ENCODE measurements around the gene RAD51B.

DNA sequence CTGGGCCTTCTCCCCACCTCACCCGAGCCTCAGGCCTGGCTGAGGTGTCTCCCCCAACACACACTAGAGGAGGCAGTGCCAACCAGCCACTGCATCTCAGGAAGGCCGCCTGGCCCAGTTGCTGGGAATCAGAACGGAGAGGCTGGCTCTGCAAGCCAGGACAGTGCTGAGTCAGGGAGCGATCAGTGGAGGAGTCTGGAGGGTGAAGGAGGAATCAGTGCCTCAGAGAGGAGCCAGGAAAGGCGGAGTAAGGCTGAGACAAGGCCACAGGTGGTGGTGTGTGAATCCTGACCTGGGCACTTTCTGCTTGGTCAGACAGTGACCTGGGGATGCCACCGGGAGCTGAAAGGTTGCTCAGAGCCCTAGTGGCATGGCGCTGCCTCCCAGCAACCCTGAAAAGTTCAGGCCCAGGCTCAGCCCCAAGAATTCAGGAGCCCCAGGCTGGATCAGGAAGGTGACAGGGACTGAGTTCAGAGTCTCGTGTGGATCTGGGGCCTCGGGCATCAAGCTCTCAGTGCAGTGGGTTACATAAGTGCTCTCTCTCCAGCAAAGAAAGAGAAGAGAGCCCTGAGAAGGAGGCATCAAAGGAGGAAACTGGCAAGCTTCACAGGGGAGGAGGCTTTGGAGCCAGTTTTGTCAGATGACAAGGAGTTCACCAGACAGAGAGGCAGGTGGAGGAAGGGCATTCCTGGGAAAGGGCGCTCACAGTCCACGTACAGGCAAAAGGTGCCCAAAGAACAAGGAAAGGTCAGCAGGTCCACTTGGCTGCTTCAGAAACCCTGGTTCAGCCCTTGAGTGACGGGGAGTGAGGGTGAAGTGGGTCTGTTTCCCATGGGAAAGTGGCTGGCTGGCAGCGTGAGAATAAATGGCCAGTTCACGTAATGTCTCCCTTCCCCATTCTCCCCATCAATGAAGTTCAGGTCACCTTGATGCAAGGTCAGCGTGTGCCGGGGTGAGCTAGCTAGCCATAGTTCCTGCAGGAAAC lies 885.4 kb downstream of the RAD51B start:
- TF ChIP-seq, protein P1, sequence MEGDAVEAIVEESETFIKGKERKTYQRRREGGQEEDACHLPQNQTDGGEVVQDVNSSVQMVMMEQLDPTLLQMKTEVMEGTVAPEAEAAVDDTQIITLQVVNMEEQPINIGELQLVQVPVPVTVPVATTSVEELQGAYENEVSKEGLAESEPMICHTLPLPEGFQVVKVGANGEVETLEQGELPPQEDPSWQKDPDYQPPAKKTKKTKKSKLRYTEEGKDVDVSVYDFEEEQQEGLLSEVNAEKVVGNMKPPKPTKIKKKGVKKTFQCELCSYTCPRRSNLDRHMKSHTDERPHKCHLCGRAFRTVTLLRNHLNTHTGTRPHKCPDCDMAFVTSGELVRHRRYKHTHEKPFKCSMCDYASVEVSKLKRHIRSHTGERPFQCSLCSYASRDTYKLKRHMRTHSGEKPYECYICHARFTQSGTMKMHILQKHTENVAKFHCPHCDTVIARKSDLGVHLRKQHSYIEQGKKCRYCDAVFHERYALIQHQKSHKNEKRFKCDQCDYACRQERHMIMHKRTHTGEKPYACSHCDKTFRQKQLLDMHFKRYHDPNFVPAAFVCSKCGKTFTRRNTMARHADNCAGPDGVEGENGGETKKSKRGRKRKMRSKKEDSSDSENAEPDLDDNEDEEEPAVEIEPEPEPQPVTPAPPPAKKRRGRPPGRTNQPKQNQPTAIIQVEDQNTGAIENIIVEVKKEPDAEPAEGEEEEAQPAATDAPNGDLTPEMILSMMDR (IDR thresholded peaks at IDR 0.05) = no peak
- TF ChIP-seq, protein P2, sequence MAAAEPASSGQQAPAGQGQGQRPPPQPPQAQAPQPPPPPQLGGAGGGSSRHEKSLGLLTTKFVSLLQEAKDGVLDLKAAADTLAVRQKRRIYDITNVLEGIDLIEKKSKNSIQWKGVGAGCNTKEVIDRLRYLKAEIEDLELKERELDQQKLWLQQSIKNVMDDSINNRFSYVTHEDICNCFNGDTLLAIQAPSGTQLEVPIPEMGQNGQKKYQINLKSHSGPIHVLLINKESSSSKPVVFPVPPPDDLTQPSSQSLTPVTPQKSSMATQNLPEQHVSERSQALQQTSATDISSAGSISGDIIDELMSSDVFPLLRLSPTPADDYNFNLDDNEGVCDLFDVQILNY (CRISPR knock-in tag; IDR thresholded peaks at IDR 0.05) = no peak
- TF ChIP-seq CREB1 (CRISPR knock-in tag; IDR thresholded peaks at IDR 0.05) (no peak), FOXJ3 (CRISPR knock-in tag; IDR thresholded peaks at IDR 0.05; ENCODE audit: borderline replicate concordance) (no peak), NR1H2 (CRISPR knock-in tag; IDR thresholded peaks at IDR 0.05) (no peak), NFYB (CRISPR knock-in tag; conservative IDR thresholded peaks at IDR 0.05; ENCODE audit: low read depth) (no peak), RELA (CRISPR knock-in tag; IDR thresholded peaks at IDR 0.05; ENCODE audit: borderline replicate concordance) (no peak), ATF1 (CRISPR knock-in tag; IDR thresholded peaks at IDR 0.05) (no peak), GABPB1 (CRISPR knock-in tag; IDR thresholded peaks at IDR 0.05) (no peak), ZNF138 (CRISPR knock-in tag; conservative IDR thresholded peaks at IDR 0.05) (no peak), KAT7 (CRISPR knock-in tag; IDR thresholded peaks at IDR 0.05; ENCODE audit: borderline replicate concordance) (no peak)
- TF ChIP-seq, protein P3, sequence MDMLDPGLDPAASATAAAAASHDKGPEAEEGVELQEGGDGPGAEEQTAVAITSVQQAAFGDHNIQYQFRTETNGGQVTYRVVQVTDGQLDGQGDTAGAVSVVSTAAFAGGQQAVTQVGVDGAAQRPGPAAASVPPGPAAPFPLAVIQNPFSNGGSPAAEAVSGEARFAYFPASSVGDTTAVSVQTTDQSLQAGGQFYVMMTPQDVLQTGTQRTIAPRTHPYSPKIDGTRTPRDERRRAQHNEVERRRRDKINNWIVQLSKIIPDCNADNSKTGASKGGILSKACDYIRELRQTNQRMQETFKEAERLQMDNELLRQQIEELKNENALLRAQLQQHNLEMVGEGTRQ (CRISPR knock-in tag; IDR thresholded peaks at IDR 0.05) = no peak
- TF ChIP-seq, protein P4, sequence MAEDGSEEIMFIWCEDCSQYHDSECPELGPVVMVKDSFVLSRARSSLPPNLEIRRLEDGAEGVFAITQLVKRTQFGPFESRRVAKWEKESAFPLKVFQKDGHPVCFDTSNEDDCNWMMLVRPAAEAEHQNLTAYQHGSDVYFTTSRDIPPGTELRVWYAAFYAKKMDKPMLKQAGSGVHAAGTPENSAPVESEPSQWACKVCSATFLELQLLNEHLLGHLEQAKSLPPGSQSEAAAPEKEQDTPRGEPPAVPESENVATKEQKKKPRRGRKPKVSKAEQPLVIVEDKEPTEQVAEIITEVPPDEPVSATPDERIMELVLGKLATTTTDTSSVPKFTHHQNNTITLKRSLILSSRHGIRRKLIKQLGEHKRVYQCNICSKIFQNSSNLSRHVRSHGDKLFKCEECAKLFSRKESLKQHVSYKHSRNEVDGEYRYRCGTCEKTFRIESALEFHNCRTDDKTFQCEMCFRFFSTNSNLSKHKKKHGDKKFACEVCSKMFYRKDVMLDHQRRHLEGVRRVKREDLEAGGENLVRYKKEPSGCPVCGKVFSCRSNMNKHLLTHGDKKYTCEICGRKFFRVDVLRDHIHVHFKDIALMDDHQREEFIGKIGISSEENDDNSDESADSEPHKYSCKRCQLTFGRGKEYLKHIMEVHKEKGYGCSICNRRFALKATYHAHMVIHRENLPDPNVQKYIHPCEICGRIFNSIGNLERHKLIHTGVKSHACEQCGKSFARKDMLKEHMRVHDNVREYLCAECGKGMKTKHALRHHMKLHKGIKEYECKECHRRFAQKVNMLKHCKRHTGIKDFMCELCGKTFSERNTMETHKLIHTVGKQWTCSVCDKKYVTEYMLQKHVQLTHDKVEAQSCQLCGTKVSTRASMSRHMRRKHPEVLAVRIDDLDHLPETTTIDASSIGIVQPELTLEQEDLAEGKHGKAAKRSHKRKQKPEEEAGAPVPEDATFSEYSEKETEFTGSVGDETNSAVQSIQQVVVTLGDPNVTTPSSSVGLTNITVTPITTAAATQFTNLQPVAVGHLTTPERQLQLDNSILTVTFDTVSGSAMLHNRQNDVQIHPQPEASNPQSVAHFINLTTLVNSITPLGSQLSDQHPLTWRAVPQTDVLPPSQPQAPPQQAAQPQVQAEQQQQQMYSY (CRISPR knock-in tag; IDR thresholded peaks at IDR 0.05) = no peak
- TF ChIP-seq, protein P5, sequence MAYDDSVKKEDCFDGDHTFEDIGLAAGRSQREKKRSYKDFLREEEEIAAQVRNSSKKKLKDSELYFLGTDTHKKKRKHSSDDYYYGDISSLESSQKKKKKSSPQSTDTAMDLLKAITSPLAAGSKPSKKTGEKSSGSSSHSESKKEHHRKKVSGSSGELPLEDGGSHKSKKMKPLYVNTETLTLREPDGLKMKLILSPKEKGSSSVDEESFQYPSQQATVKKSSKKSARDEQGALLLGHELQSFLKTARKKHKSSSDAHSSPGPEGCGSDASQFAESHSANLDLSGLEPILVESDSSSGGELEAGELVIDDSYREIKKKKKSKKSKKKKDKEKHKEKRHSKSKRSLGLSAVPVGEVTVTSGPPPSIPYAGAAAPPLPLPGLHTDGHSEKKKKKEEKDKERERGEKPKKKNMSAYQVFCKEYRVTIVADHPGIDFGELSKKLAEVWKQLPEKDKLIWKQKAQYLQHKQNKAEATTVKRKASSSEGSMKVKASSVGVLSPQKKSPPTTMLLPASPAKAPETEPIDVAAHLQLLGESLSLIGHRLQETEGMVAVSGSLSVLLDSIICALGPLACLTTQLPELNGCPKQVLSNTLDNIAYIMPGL (CRISPR knock-in tag; IDR thresholded peaks at IDR 0.05) = no peak
